HepG2 (cell line): ENCODE results near the gene PITRM1. TPM values are rescaled to one million over a fixed set of nuclear protein-coding genes. Genes with fewer than 3 reads are reported as not detected.

ENCODE experiments used
- ATAC-seq: fragments of 200-7000 bp; cut with Tn5 transposase; 3 replicates; pipeline ENCODE4 v1.9.1; 2020; ENCODE audit warnings: mild to moderate bottlenecking, moderate library complexity
- BruUV-seq: library from RNA; stranded (reverse); fragments of 400-500 nt; replicated peaks from 2 replicates; lab custom pipeline; 2021; lab: Mats Ljungman, UMichigan
- CTCF ChIA-PET: fragments of 300-600 bp; formaldehyde crosslinking; extraction: SDS; loops from one replicate; lab custom pipeline; 2021; ENCODE audit warnings: low total read pairs, inconsistent platforms, low intra/inter-chr PET ratio; lab: Yijun Ruan, JAX
- POLR2A ChIA-PET: fragments of 350-600 bp; sonication (Branson Sonifier 250); formaldehyde crosslinking; loops from one replicate; lab custom pipeline; 2020; ENCODE audit warnings: antibody characterized with exemption, inconsistent platforms; lab: Yijun Ruan, JAX
- DNase-seq: peaks from one replicate; pipeline ENCODE4 v3.0.0-alpha.2; 2015; ENCODE audit warnings: low spot score
- FAIRE-seq: peaks from 3 replicates; lab custom pipeline; 2011; peaks lifted over from hg19 to GRCh38; lab: Jason Lieb, UNC
- H2AFZ ChIP-seq: one replicate; pipeline ENCODE4 v1.6.1; 2011; ENCODE audit warnings: low read length, inconsistent platforms
- H3K27ac ChIP-seq: fragments of 300-600 bp; 3 replicates; pipeline ENCODE4 v1.8.0; 2011; ENCODE audit warnings: mixed run types, mild to moderate bottlenecking, mixed read lengths, low read length, inconsistent platforms; ENCODE audit not compliant: insufficient read depth; ENCODE audit errors: extremely low read length
- H3K27me3 ChIP-seq, 2 experiments: fragments of 200-600 bp in 1 of 2; 2 replicates in 1 of 2; 3 replicates in 1 of 2; pipeline versions ENCODE4 v1.6.0 to v1.8.0; 2011; ENCODE audit warnings: low read length in 2 of 2, mild to moderate bottlenecking in 2 of 2, moderate library complexity in 2 of 2, inconsistent platforms in 1 of 2; ENCODE audit not compliant: insufficient read depth in 2 of 2, control insufficient read depth in 1 of 2
- H3K36me3 ChIP-seq, 2 experiments: fragments of 200-600 bp in 1 of 2; replicated peaks in 1 of 2; 2 replicates in 1 of 2; 3 replicates in 1 of 2; pipeline versions ENCODE4 v1.5.1 to v1.8.0; 2011; ENCODE audit warnings: low read length in 2 of 2, inconsistent platforms in 1 of 2; ENCODE audit not compliant: insufficient read depth in 2 of 2, control insufficient read depth in 1 of 2
- H3K4me1 ChIP-seq: 2 replicates; pipeline ENCODE4 v1.5.1; 2012; ENCODE audit warnings: low read length, inconsistent platforms; ENCODE audit not compliant: insufficient read depth
- H3K4me2 ChIP-seq: 2 replicates; pipeline ENCODE4 v1.6.0; 2011; ENCODE audit warnings: low read depth, low read length, inconsistent platforms
- H3K4me3 ChIP-seq, 3 experiments: fragments of 200-600 bp in 1 of 3; sonication (generic), shearing (Covaris generic) in 1 of 3; replicated peaks in 1 of 3; 2 replicates each; pipeline ENCODE4 v1.5.1; 2011 to 2016; ENCODE audit warnings: low read length in 3 of 3, inconsistent platforms in 2 of 3, low read depth in 2 of 3, mild to moderate bottlenecking in 2 of 3, control low read depth in 1 of 3, mixed read lengths in 1 of 3; ENCODE audit not compliant: insufficient read depth in 1 of 3
- H3K79me2 ChIP-seq: one replicate; pipeline ENCODE4 v1.6.1; 2011; ENCODE audit warnings: low read length, inconsistent platforms; ENCODE audit not compliant: insufficient read depth
- H3K9ac ChIP-seq: 2 replicates; pipeline ENCODE4 v1.6.0; 2011; ENCODE audit warnings: mild to moderate bottlenecking, low read depth, low read length, inconsistent platforms; ENCODE audit not compliant: insufficient read depth
- H3K9me3 ChIP-seq: 2 replicates; pipeline ENCODE4 v1.5.1; 2012; ENCODE audit warnings: mild to moderate bottlenecking, low read length
- H4K20me1 ChIP-seq: 2 replicates; pipeline ENCODE4 v1.6.0; 2011; ENCODE audit warnings: inconsistent platforms, mild to moderate bottlenecking, low read length, moderate library complexity; ENCODE audit not compliant: insufficient read depth
- MBNL3 ChIP-seq: fragments of 250-450 bp; sonication (Bioruptor Pico); conservative IDR thresholded peaks from 2 replicates; pipeline ENCODE4 v1.8.0; 2022; ENCODE audit warnings: mild to moderate bottlenecking, inconsistent platforms
- MEIS1 ChIP-seq: sonication (generic); formaldehyde crosslinking; IDR thresholded peaks from 2 replicates; pipeline ENCODE4 v1.9.0; 2021; ENCODE audit warnings: mild to moderate bottlenecking, missing genetic modification reagents, moderate library complexity, borderline replicate concordance
- MEIS2 ChIP-seq: sonication (generic); formaldehyde crosslinking; IDR thresholded peaks from 2 replicates; pipeline ENCODE4 v1.9.0; 2021; ENCODE audit warnings: mild to moderate bottlenecking, missing genetic modification reagents
- NFATC3 ChIP-seq: sonication (generic); formaldehyde crosslinking; IDR thresholded peaks from 2 replicates; pipeline ENCODE4 v1.5.1; 2020; ENCODE audit warnings: mild to moderate bottlenecking, missing genetic modification reagents
- PHB2 ChIP-seq: fragments of 450-650 bp; IDR thresholded peaks from 2 replicates; pipeline ENCODE4 v1.6.1; 2018; ENCODE audit not compliant: partially characterized antibody
- SAFB2 ChIP-seq: sonication (generic); formaldehyde crosslinking; IDR thresholded peaks from 2 replicates; pipeline ENCODE4 v1.5.1; 2020; ENCODE audit warnings: missing genetic modification reagents, low read depth, mild to moderate bottlenecking, borderline replicate concordance
- SP1 ChIP-seq, 2 experiments: fragments of 450-650 bp in 1 of 2; sonication (generic) in 1 of 2; formaldehyde crosslinking in 1 of 2; IDR thresholded peaks; 2 replicates each; pipeline versions ENCODE4 v1.4.0 to v1.6.1; 2016 to 2020; ENCODE audit warnings: missing genetic modification reagents in 1 of 2
- TBP ChIP-seq: sonication (generic); formaldehyde crosslinking; IDR thresholded peaks from 2 replicates; pipeline ENCODE4 v1.5.0; 2020; ENCODE audit warnings: missing genetic modification reagents
- ZBTB42 ChIP-seq: sonication (generic); formaldehyde crosslinking; IDR thresholded peaks from 2 replicates; pipeline ENCODE4 v1.5.0; 2020; ENCODE audit warnings: mild to moderate bottlenecking, missing genetic modification reagents
- ZNF180 ChIP-seq: sonication (generic); formaldehyde crosslinking; IDR thresholded peaks from 2 replicates; pipeline ENCODE4 v1.4.0; 2020; ENCODE audit warnings: low read depth, missing genetic modification reagents, borderline replicate concordance
- ZNF20 ChIP-seq: sonication (generic); formaldehyde crosslinking; IDR thresholded peaks from 2 replicates; pipeline ENCODE4 v1.4.0; 2020; ENCODE audit warnings: mild to moderate bottlenecking, moderate library complexity, missing genetic modification reagents
- ZNF615 ChIP-seq: sonication (generic); formaldehyde crosslinking; IDR thresholded peaks from 2 replicates; pipeline ENCODE4 v1.5.0; 2020; ENCODE audit warnings: mild to moderate bottlenecking, missing genetic modification reagents, borderline replicate concordance
- WGBS: methylation state at CpG from one replicate; pipeline ENCODE4 v1.1.6; 2017; ENCODE audit warnings: low lambda C conversion rate; 5-methylcytosine and 5-hydroxymethylcytosine counted together
- in situ Hi-C: cut with HindIII; loops from 2 replicates; pipeline ENCODE4 v1.10.0; 2017; ENCODE audit warnings: low pct_unique_long_range_greater_than_20kb; ENCODE audit not compliant: extremely low pct_ligation_motif_present
- intact Hi-C: fragments of 100-400 bp; cut with micrococcal nuclease; formaldehyde crosslinking; loops from one replicate; pipeline ENCODE4 v1.10.0; 2022; ENCODE audit not compliant: unreplicated experiment
- polyA plus RNA-seq, 8 experiments: library from polyadenylated mRNA; depleted of rRNA in 3 of 8; stranded (reverse) in 7 of 8; unstranded in 1 of 8; fragments of >200 nt; fragmentation: Illumina TruSeq in 4 of 8; extraction: Trizol in 4 of 8; gene quantifications; 2 replicates each; pipeline versions ENCODE4 v1.2.1 to v1.2.3, GENCODE V29; 2011 to 2016; ENCODE audit warnings: low read depth in 4 of 8, missing spikeins in 1 of 8, mixed read lengths in 1 of 8; ENCODE audit not compliant: insufficient read depth in 1 of 8
- total RNA-seq, 5 experiments: library from RNA; depleted of rRNA; stranded (reverse); fragments of >200 nt; fragmentation: Illumina TruSeq; extraction: Trizol; gene quantifications; 2 replicates each; pipeline ENCODE4 v1.2.3, GENCODE V29; 2016; ENCODE audit warnings: low read depth in 1 of 5
- TF ChIP-seq, protein P1 (sequence below): IDR thresholded peaks from 2 replicates; pipeline ENCODE4 v1.6.1; 2016; ENCODE audit warnings: mild to moderate bottlenecking

PITRM1 gene
- total and polyA plus RNA-seq, 2 of the 13 experiments (the other 11 are each of a cell fraction or from before 2014, with no cell fraction given) = 16.4 to 29.0 TPM

DNA sequence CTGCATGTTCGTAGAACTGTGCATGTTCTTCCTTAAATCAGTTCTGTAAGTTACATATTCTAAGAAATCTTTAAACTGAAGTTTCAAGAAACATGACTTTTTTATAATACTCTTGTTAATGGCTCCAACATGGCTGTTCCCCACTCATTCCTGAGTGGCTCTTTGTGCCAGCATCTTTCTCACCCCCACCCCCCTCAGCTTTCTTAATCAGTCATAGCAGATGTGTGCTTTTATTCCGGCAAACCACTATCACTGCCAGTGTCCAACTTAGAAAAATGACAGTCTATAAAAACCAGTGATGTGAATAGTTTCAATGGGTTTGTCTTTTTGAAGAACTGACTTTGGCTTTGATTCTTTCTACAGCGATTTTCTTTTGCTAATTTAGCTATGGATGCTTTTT lies 37.6 kb downstream of the PITRM1 start:
- CTCF ChIA-PET = no interaction called here
- in situ Hi-C loops = no loop called here
- Histone ChIP-seq H3K4me1 (no peaks in the 10 kb centered on the region), H3K36me3 (peaks cover 7 to 29% of the 10 kb centered on the region in 2 experiments; a peak in 4 of 5 replicates), H3K27me3 (no peaks in the 10 kb centered on the region), H3K27ac (no peak overlapping the region), H2AFZ (no peak overlapping the region), H3K9me3 (no peaks in the 10 kb centered on the region), H3K9ac (no peak overlapping the region), H3K79me2 (no peaks in the 10 kb centered on the region), H4K20me1 (no peaks in the 10 kb centered on the region), H3K4me2 (no peak overlapping the region), H3K4me3 (no peak overlapping the region)
- intact Hi-C loops = no loop called here
- no peak for ATAC-seq
- no peak for DNase-seq
- no peak for TF ChIP-seq SAFB2 (CRISPR knock-in tag)
- TF ChIP-seq TBP (CRISPR knock-in tag) = no peak
- no peak for TF ChIP-seq MEIS2 (CRISPR knock-in tag)
- no peak for TF ChIP-seq ZNF615 (CRISPR knock-in tag)
- TF ChIP-seq PHB2 = no peak
- TF ChIP-seq MEIS1 (CRISPR knock-in tag) = no peak
- TF ChIP-seq, protein P1, sequence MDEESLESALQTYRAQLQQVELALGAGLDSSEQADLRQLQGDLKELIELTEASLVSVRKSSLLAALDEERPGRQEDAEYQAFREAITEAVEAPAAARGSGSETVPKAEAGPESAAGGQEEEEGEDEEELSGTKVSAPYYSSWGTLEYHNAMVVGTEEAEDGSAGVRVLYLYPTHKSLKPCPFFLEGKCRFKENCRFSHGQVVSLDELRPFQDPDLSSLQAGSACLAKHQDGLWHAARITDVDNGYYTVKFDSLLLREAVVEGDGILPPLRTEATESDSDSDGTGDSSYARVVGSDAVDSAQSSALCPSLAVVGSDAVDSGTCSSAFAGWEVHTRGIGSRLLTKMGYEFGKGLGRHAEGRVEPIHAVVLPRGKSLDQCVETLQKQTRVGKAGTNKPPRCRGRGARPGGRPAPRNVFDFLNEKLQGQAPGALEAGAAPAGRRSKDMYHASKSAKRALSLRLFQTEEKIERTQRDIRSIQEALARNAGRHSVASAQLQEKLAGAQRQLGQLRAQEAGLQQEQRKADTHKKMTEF (CRISPR knock-in tag) = no peak
- no peak for TF ChIP-seq MBNL3 (CRISPR knock-in tag)
- TF ChIP-seq ZNF180 (CRISPR knock-in tag) = no peak
- no peak for TF ChIP-seq NFATC3
- TF ChIP-seq SP1 (IDR thresholded peaks at IDR 0.05) = no peak
- no peak for TF ChIP-seq SP1 (CRISPR knock-in tag; IDR thresholded peaks at IDR 0.05)
- no peak for TF ChIP-seq ZNF20 (CRISPR knock-in tag)
- no peak for TF ChIP-seq ZBTB42 (CRISPR knock-in tag)
- WGBS = 95% methylated on average over 3 of the region's 3 CpGs
- FAIRE-seq = no peak
- POLR2A ChIA-PET = no interaction called here
- BruUV-seq = no TSS peak
